C4-2B (cell line): ENCODE results near the gene RABGAP1.

Source experiments
- H3K27ac ChIP-seq: fragments of 450-650 bp; 2 replicates; pipeline ENCODE4 v1.5.1; 2017
- ZFX ChIP-seq: fragments of 450-650 bp; IDR thresholded peaks from 2 replicates; pipeline ENCODE4 v1.6.1; 2017
- TF ChIP-seq, protein P1 (sequence below): fragments of 450-650 bp; conservative IDR thresholded peaks from 2 replicates; pipeline ENCODE4 v1.5.1; 2017; ENCODE audit warnings: mild to moderate bottlenecking

Gene RABGAP1

DNA sequence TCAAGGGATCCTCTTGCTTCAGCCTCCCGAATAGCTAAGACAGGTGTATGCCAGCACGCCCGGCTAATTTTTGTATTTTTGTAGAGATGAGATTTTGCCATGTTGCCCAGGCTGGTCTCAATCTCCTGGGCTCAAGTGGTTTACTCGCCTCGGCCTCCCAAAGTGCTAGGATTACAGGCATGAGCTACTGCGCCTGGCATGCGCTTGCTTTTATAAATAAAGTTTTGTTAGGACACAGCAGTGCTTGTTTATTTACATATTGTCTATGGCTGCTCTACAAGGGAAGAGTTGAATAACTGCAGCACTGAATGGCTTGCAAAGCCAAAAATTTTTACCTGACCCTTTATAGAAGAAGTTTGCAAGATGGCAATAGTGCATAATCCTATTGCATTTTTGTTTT lies 120.4 kb downstream of the RABGAP1 start:
- no peak overlapping the region for H3K27ac ChIP-seq
- no peak for TF ChIP-seq ZFX
- TF ChIP-seq, protein P1, sequence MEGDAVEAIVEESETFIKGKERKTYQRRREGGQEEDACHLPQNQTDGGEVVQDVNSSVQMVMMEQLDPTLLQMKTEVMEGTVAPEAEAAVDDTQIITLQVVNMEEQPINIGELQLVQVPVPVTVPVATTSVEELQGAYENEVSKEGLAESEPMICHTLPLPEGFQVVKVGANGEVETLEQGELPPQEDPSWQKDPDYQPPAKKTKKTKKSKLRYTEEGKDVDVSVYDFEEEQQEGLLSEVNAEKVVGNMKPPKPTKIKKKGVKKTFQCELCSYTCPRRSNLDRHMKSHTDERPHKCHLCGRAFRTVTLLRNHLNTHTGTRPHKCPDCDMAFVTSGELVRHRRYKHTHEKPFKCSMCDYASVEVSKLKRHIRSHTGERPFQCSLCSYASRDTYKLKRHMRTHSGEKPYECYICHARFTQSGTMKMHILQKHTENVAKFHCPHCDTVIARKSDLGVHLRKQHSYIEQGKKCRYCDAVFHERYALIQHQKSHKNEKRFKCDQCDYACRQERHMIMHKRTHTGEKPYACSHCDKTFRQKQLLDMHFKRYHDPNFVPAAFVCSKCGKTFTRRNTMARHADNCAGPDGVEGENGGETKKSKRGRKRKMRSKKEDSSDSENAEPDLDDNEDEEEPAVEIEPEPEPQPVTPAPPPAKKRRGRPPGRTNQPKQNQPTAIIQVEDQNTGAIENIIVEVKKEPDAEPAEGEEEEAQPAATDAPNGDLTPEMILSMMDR, result no peak

DNA sequence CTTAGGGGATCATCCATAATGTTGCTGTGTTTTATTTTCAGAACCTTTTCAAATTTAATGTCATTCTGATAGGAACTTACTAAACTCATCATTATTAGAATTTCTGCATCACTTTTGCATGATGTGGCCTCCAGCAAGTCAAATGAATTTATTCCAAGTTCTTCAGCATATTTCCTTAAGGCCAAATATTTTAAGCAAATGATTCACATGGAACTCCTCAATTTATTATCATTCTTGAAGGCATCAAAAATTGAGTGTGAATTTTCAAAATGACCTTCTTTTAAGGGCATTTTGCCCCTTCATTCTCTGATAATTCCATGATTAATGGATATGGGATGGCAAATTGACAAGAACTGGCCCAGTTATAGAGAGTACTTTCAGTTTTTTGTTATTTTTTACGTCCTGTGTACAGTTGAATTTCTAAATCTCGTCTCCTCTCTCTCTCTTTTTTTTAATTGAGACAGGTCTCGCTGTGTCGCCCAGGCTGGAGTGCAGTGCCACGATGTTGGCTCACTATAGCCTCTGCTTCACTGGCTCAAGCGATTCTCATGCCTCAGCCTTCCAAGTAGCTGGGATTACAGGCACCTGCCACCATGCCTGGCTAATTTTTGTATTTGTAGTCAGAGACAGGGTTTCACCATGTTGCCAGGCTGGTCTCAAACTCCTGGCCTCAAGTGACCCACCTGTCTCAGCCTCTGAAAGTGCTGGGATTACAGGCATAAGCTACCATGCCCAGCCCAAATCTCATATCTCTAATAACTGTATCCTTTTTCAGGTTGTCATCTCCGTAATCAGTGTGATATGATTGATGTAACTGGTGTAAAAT lies 121.7 kb downstream of the RABGAP1 start:
- H3K27ac ChIP-seq, result no peak overlapping the region
- TF ChIP-seq ZFX, result no peak
- TF ChIP-seq, protein P1, result no peak

DNA sequence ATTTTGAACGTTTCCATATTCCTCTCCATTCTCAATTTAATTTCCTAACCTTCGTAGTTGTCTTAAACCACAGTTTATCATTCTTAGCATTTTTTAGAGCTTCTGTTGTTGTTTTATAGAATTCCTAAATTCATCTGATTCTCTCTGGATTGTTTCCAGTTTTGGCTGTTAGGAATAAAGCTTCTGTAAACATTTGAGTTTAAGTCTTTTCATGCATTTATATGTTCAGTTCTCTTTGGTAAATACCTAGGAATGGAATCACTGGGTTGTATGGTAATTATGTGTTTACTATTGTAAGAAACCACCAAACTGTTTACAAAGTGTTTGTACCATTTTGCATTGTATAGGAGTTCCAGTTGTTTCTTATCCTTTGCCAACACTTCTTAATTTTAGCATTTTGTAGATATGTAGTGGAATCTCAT lies 122.4 kb downstream of the RABGAP1 start:
- TF ChIP-seq ZFX, result no peak
- TF ChIP-seq, protein P1, result no peak
- no peak overlapping the region for H3K27ac ChIP-seq

DNA sequence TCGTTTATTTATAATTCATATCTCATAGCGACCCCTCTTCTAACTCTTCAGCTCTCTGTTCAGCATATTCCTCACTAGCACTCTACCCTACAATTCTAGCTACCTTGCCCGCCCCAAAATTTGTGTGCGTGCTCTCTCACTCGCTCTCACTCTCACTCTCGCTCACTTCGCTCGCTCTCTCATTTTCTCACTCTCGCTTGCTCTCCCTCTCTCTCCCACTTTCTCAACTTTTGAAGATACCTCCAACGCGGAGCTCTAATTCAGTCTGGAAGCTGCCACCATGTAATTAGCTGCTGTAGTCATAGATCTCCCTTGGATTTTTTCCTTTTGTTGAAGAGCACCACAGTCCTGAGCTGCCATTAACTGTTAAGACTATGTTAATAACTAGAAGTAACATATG lies 123.1 kb downstream of the RABGAP1 start:
- TF ChIP-seq, protein P1, result no peak
- TF ChIP-seq ZFX, result no peak
- H3K27ac ChIP-seq, result no peak overlapping the region

DNA sequence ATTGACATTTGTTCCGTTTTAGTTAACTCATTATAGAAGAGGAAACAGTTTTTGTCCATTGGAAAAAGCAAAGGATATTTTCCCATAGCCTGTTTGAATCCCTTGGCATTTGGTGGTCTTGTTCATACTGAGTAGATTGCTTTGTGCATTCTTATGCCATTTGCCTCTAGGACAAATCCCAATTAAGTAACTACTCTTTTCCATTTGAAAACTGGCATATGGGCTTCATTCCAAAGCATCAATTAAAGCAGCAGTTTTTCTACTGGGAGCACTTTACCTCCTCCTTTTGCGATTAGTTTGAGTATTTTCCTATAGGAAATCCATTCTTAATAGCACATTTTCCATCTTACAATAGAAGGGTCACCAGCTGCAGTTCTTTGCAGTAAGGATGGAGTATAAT lies 123.9 kb downstream of the RABGAP1 start:
- TF ChIP-seq, protein P1, result no peak
- H3K27ac ChIP-seq, result no peak overlapping the region

DNA sequence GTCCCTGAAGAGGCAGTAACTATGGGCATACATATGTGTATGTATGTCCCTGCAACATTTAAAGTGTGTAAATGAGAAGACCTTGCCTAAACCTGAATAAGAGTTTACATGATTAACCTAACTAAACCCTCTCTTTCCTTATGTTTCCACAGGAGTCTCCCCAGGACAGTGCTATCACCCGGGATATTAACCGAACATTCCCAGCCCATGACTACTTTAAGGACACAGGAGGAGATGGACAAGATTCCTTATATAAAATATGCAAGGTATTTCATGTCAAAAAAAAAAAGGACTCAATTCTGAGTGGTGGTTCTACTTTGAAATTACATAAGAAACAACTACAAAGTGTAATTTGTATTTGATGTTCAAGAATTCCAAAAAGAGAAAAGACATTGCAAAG lies 124.4 kb downstream of the RABGAP1 start:
- H3K27ac ChIP-seq, result no peak overlapping the region

DNA sequence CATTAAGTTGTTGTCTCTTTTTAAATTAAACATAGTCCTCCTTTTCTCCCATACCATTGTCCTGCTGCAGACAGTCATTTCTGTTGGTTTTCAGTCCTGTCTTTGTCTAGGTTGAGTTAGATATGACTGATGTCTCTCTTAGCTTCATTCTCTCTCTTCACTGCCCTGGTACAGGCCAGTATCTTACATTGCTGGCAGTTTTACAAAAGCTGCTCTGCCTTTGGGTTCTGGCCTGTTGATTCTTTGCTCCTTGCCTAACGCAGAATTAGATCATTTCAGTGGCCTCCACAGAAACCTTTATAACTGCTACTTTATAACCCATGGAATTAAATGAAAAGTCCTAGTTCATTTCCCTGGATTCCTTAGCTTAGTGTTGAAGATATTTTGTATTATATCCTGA lies 126.3 kb downstream of the RABGAP1 start:
- H3K27ac ChIP-seq, result no peak overlapping the region
- TF ChIP-seq ZFX, result no peak
- TF ChIP-seq, protein P1, result no peak

More for the DNA sequence above, 124.4 kb downstream of the RABGAP1 start:
- TF ChIP-seq ZFX, result no peak
- TF ChIP-seq, protein P1, result no peak
